KMS-11 (cell line): Measurements from ENCODE around the gene DUSP11.

Source experiments
- H2AFZ ChIP-seq: fragments of 200-600 bp; sonication (generic); 2 replicates; pipeline ENCODE4 v1.6.1; 2016; ENCODE audit warnings: antibody characterized with exemption, mixed run types, low read depth
- H3K27ac ChIP-seq: fragments of 200-600 bp; sonication (generic); 2 replicates; pipeline ENCODE4 v1.6.1; 2016; ENCODE audit warnings: mild to moderate bottlenecking, mixed run types
- H3K27me3 ChIP-seq: fragments of 200-600 bp; sonication (generic); 2 replicates; pipeline ENCODE4 v1.6.1; 2017; ENCODE audit warnings: mild to moderate bottlenecking, low read depth, mixed run types, moderate library complexity; ENCODE audit not compliant: insufficient read depth
- H3K36me3 ChIP-seq: fragments of 200-600 bp; sonication (generic); 2 replicates; pipeline ENCODE4 v1.6.1; 2017; ENCODE audit warnings: mild to moderate bottlenecking, mixed run types; ENCODE audit not compliant: insufficient read depth
- H3K4me1 ChIP-seq: fragments of 200-600 bp; sonication (generic); 2 replicates; pipeline ENCODE4 v1.6.1; 2016; ENCODE audit warnings: mild to moderate bottlenecking, low read depth, mixed run types; ENCODE audit not compliant: poor library complexity, severe bottlenecking
- H3K4me2 ChIP-seq: fragments of 200-600 bp; sonication (generic); 2 replicates; pipeline ENCODE4 v1.7.0; 2016; ENCODE audit warnings: mild to moderate bottlenecking, mixed run types
- H3K4me3 ChIP-seq: fragments of 200-600 bp; sonication (generic); IDR thresholded peaks from 2 replicates; pipeline ENCODE4 v1.6.1; 2017; ENCODE audit warnings: low read depth, low read length, mixed read lengths; ENCODE audit not compliant: insufficient read depth
- H3K79me2 ChIP-seq: fragments of 200-600 bp; sonication (generic); 2 replicates; pipeline ENCODE4 v1.6.1; 2016; ENCODE audit warnings: low read depth, mixed run types; ENCODE audit not compliant: insufficient read depth
- H3K9ac ChIP-seq: fragments of 200-600 bp; sonication (generic); 2 replicates; pipeline ENCODE4 v1.6.1; 2016; ENCODE audit warnings: mild to moderate bottlenecking, mixed run types
- H4K20me1 ChIP-seq: fragments of 200-600 bp; sonication (generic); 2 replicates; pipeline ENCODE4 v1.6.1; 2016; ENCODE audit warnings: mild to moderate bottlenecking, mixed run types; ENCODE audit not compliant: insufficient read depth
- CTCF ChIP-seq: fragments of 200-600 bp; sonication (generic); conservative IDR thresholded peaks from 2 replicates; pipeline ENCODE4 v1.6.1; 2017; ENCODE audit warnings: low read depth, mild to moderate bottlenecking, antibody characterized with exemption, low read length, moderate library complexity, mixed read lengths

DUSP11 gene

DNA sequence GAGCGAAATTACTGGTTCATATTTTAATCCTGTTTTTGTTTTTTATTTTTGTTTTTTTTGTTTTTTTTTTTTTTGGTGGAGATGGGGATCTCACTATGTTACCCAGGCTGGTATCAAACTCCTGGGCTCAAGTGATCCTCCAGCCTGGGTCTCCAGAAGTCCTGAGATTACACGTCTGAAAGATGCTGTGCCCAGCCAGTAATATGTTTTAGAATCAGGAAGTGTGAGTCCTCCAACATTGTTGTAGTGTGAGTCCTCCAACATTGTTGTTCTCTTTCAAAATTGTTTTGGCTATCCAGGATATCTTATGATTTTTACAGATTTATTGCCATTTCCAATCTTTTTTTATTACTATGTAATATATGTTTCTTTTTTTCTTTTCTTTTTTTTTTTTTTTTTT, 65.8 kb downstream of the DUSP11 start:
- no peak for TF ChIP-seq CTCF
- H3K4me1 ChIP-seq, result no peaks in the 10 kb centered on the region
- H3K4me3 ChIP-seq, result no peak overlapping the region

More for the DNA sequence above, 65.8 kb downstream of the DUSP11 start:
- H3K4me2 ChIP-seq, result no peak overlapping the region
- H3K27me3 ChIP-seq, result no peaks in the 10 kb centered on the region
- no peak overlapping the region for H2AFZ ChIP-seq
- H3K9ac ChIP-seq, result no peak overlapping the region
- no peaks in the 10 kb centered on the region for H3K36me3 ChIP-seq
- H3K79me2 ChIP-seq, result no peaks in the 10 kb centered on the region
- no peak overlapping the region for H3K27ac ChIP-seq
- H4K20me1 ChIP-seq, result no peaks in the 10 kb centered on the region
